Panc1 (cell line): Measurements from ENCODE around the gene GPSM1. TPM values are rescaled to one million over a fixed set of nuclear protein-coding genes. Genes with fewer than 3 reads are reported as not detected.

Experiments
- ATAC-seq: fragments of 200-7000 bp; cut with Tn5 transposase; 2 replicates; pipeline ENCODE4 v1.9.1; 2020; ENCODE audit warnings: mild to moderate bottlenecking, moderate library complexity
- BruUV-seq: library from RNA; stranded (reverse); fragments of 400-500 nt; replicated peaks from 2 replicates; lab custom pipeline; 2021; lab: Mats Ljungman, UMichigan
- CTCF ChIA-PET: fragments of 300-600 bp; sonication (Branson Sonifier 250); formaldehyde crosslinking; loops from one replicate; lab custom pipeline; 2022; ENCODE audit warnings: antibody characterized with exemption; lab: Charles Lee
- POLR2A ChIA-PET: fragments of 300-600 bp; sonication (Branson Sonifier 250); formaldehyde crosslinking; loops from one replicate; lab custom pipeline; 2022; ENCODE audit warnings: antibody characterized with exemption; lab: Charles Lee
- DNase-seq: peaks from one replicate; pipeline ENCODE4 v3.0.0-alpha.2; 2010; ENCODE audit warnings: low read depth, low spot score
- H3K27ac ChIP-seq: 2 replicates; pipeline ENCODE4 v1.5.1; 2011; ENCODE audit warnings: mild to moderate bottlenecking, low read length, inconsistent platforms
- H3K27me3 ChIP-seq: fragments of 200-500 bp; sonication (Bioruptor generic); 2 replicates; pipeline ENCODE4 v1.6.0; 2014; ENCODE audit warnings: low read length, inconsistent platforms; ENCODE audit not compliant: control insufficient read depth, insufficient read depth
- H3K36me3 ChIP-seq: fragments of 200-500 bp; sonication (Bioruptor generic); 2 replicates; pipeline ENCODE4 v1.5.1; 2014; ENCODE audit warnings: inconsistent platforms, mild to moderate bottlenecking, low read length, moderate library complexity; ENCODE audit not compliant: control insufficient read depth, insufficient read depth
- H3K4me1 ChIP-seq: 2 replicates; pipeline ENCODE4 v1.5.1; 2011; ENCODE audit warnings: inconsistent platforms, mild to moderate bottlenecking, low read length, moderate library complexity; ENCODE audit not compliant: control insufficient read depth, insufficient read depth
- H3K4me3 ChIP-seq, 2 experiments: 2 replicates each; pipeline ENCODE4 v1.5.1; 2011 to 2012; ENCODE audit warnings: low read depth in 2 of 2, low read length in 2 of 2, mild to moderate bottlenecking in 2 of 2, inconsistent platforms in 1 of 2, moderate library complexity in 1 of 2
- H3K9me3 ChIP-seq: fragments of 200-500 bp; sonication (Bioruptor generic); 2 replicates; pipeline ENCODE4 v1.5.1; 2014; ENCODE audit warnings: low read depth, mild to moderate bottlenecking, inconsistent platforms, low read length, moderate library complexity; ENCODE audit not compliant: control insufficient read depth, insufficient read depth
- POLR2AphosphoS5 ChIP-seq: IDR thresholded peaks from 2 replicates; pipeline ENCODE4 v1.6.1; 2012; ENCODE audit warnings: mild to moderate bottlenecking, low read depth, low read length, moderate library complexity
- SIN3A ChIP-seq: IDR thresholded peaks from 2 replicates; pipeline ENCODE4 v1.6.1; 2012; ENCODE audit warnings: low read depth, mild to moderate bottlenecking, low read length, moderate library complexity, borderline replicate concordance; ENCODE audit not compliant: insufficient read depth
- TCF7L2 ChIP-seq: IDR thresholded peaks from 2 replicates; pipeline ENCODE4 v1.6.1; 2011; ENCODE audit warnings: mild to moderate bottlenecking, low read depth, low read length, inconsistent platforms
- in situ Hi-C: cut with HindIII; loops from 2 replicates; pipeline ENCODE4 v1.10.0; 2016; ENCODE audit warnings: low sequenced_read_pairs, low pct_unique_long_range_greater_than_20kb
- intact Hi-C: fragments of 100-400 bp; cut with micrococcal nuclease; formaldehyde crosslinking; loops from one replicate; pipeline ENCODE4 v1.10.0; 2022; ENCODE audit not compliant: unreplicated experiment
- total RNA-seq: library from RNA; stranded (reverse); gene quantifications from one replicate; pipeline ENCODE4 v1.2.1, GENCODE V29; 2021; ENCODE audit not compliant: unreplicated experiment
- TF ChIP-seq, protein P1 (sequence below), 2 experiments: IDR thresholded peaks; 2 replicates each; pipeline ENCODE4 v1.6.1; 2011 to 2012; ENCODE audit warnings: low read depth in 2 of 2, control low read depth in 1 of 2, low read length in 1 of 2, mild to moderate bottlenecking in 1 of 2, moderate library complexity in 1 of 2; ENCODE audit not compliant: insufficient read depth in 1 of 2
- TF ChIP-seq, protein P2 (sequence below): fragments of 450-650 bp; IDR thresholded peaks from 2 replicates; pipeline ENCODE4 v1.5.1; 2017; ENCODE audit warnings: mild to moderate bottlenecking

Gene GPSM1
- total RNA-seq, 1 experiment from 2014 or later = 14.2 TPM

DNA sequence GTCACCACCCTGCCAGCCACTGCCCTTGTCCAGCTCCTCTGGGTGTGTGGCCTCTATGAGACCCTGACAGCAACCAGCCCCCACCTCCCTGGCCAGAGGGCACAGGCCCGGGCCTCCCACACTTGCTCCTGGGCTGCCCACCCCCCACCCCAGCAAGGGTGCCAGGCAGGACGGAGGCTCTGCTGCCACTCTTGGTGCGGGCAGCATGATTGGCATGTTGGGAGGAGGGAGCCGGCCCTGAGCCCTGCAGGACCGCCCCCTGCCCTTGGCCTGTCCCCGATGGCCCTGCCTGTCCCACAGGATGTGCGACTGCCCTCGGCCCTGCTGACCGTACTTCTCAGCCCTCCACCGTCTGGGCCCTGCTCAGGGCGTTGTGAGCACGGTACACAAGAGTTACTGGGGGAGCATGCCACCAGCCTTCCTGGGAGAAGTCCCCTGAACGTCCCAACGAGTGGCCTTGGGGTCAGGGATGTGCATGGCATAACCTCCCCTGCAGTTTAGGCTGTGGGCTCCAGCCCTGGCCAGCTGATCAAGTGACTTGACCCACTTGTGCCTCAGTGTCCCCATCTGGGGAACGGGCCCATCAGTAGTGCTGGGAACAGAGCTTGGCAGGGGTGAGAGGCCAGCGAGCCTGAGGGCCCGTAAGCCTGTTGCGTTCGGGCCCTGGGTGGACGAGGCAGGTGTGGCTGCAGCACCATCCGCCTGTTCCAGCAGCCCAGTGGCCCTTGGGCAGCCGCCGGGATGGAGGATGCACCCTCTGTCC is 16.0 kb downstream of the GPSM1 start:
- no peak overlapping the region for H3K4me3 ChIP-seq
- in situ Hi-C loops = no loop called here

DNA sequence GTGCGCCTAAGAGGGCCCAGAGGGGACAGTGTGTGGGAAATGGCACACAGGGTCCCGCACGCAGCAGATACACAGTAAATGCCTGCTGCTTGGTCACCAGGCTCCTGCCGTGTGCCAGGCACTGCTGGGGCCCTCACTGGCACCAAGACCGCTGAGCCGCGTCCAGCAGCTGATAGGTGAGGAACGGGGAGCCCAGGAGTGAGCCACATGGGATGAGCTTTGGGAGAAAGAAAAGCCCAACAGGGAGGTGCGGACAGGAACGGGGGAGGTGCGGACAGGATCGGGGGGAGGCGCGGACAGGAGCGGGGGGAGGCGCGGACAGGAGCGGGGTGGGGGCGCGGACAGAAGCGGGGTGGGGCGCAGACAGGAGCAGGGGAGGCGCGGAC is 16.5 kb downstream of the GPSM1 start:
- DNase-seq (no peak), ATAC-seq (no peak)
- no peak overlapping the region for H3K27ac ChIP-seq
- no peaks in the 10 kb centered on the region for H3K9me3 ChIP-seq
- no TSS peak for BruUV-seq
- POLR2A ChIA-PET = no interaction called here
- H3K4me1 ChIP-seq = peaks cover 4% of the 10 kb centered on the region
- H3K27me3 ChIP-seq = no peaks in the 10 kb centered on the region
- intact Hi-C loops = no loop called here
- in situ Hi-C loops = no loop called here
- TF ChIP-seq, protein P1, sequence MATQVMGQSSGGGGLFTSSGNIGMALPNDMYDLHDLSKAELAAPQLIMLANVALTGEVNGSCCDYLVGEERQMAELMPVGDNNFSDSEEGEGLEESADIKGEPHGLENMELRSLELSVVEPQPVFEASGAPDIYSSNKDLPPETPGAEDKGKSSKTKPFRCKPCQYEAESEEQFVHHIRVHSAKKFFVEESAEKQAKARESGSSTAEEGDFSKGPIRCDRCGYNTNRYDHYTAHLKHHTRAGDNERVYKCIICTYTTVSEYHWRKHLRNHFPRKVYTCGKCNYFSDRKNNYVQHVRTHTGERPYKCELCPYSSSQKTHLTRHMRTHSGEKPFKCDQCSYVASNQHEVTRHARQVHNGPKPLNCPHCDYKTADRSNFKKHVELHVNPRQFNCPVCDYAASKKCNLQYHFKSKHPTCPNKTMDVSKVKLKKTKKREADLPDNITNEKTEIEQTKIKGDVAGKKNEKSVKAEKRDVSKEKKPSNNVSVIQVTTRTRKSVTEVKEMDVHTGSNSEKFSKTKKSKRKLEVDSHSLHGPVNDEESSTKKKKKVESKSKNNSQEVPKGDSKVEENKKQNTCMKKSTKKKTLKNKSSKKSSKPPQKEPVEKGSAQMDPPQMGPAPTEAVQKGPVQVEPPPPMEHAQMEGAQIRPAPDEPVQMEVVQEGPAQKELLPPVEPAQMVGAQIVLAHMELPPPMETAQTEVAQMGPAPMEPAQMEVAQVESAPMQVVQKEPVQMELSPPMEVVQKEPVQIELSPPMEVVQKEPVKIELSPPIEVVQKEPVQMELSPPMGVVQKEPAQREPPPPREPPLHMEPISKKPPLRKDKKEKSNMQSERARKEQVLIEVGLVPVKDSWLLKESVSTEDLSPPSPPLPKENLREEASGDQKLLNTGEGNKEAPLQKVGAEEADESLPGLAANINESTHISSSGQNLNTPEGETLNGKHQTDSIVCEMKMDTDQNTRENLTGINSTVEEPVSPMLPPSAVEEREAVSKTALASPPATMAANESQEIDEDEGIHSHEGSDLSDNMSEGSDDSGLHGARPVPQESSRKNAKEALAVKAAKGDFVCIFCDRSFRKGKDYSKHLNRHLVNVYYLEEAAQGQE (IDR thresholded peaks at IDR 0.05; ENCODE audit: insufficient read depth in 1 of 2, low read depth in 2 of 2, low read length in 1 of 2) = no peak
- H3K4me3 ChIP-seq = no peak overlapping the region
- CTCF ChIA-PET = no interaction called here
- H3K36me3 ChIP-seq = no peaks in the 10 kb centered on the region

More for the DNA sequence above, 16.0 kb downstream of the GPSM1 start:
- ChIA-PET POLR2A (no interaction called here), CTCF (no interaction called here)
- H3K27me3 ChIP-seq = no peaks in the 10 kb centered on the region
- H3K36me3 ChIP-seq = no peaks in the 10 kb centered on the region
- peaks cover 4% of the 10 kb centered on the region for H3K4me1 ChIP-seq
- H3K9me3 ChIP-seq = no peaks in the 10 kb centered on the region
- TF ChIP-seq, protein P2, sequence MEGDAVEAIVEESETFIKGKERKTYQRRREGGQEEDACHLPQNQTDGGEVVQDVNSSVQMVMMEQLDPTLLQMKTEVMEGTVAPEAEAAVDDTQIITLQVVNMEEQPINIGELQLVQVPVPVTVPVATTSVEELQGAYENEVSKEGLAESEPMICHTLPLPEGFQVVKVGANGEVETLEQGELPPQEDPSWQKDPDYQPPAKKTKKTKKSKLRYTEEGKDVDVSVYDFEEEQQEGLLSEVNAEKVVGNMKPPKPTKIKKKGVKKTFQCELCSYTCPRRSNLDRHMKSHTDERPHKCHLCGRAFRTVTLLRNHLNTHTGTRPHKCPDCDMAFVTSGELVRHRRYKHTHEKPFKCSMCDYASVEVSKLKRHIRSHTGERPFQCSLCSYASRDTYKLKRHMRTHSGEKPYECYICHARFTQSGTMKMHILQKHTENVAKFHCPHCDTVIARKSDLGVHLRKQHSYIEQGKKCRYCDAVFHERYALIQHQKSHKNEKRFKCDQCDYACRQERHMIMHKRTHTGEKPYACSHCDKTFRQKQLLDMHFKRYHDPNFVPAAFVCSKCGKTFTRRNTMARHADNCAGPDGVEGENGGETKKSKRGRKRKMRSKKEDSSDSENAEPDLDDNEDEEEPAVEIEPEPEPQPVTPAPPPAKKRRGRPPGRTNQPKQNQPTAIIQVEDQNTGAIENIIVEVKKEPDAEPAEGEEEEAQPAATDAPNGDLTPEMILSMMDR = no peak
- TF ChIP-seq TCF7L2 = no peak
- no peak for TF ChIP-seq SIN3A
- no peak for TF ChIP-seq POLR2AphosphoS5
- TF ChIP-seq, protein P1 (IDR thresholded peaks at IDR 0.05; ENCODE audit: insufficient read depth in 1 of 2, low read depth in 2 of 2, low read length in 1 of 2) = no peak
- BruUV-seq = no TSS peak
- no peak overlapping the region for H3K27ac ChIP-seq
- no peak for ATAC-seq
- intact Hi-C loops = no loop called here
- DNase-seq = no peak
